ENCODE results near the gene GPC1.

GPC1 gene

DNA sequence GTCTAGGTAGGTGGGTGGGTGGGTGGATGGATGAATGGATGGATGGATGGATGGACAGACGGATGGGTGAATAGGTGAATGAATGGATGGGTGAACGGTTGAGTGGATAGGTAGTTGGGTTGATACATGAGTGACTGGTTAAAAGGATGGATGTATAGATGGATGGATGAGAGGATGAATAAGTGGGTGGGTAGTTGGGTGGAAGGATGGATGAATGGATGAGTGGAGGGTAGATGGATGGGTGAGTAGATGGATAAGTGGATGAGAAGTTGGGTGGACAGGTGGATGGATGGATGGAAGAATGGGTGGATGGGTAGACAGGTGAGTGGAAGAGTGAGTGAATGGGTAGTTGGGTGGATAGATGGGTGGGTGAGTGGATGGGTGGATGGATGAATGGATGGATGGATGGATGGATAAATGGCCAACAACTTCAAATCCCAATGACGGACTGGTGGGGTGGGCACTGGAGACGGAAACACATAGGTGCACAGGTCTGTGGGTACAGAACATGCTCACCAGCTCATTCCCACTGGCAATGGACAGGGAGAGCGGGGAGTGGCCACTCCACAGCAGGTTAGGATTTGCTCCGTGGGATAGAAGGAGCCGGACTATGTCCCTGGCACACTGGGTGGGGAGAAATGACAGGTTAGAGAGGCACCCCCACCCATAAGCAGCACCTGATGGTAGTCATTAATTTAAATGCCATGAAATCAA lies 73.5 kb downstream of the GPC1 start:
- in situ Hi-C loops (cut with MboI; ENCODE audit: low pct_unique_long_range_greater_than_20kb, low sequenced_read_pairs, unreplicated experiment), result loop anchor here (10.0 to 25.0 kb wide), 2 partner anchors 196 to 328 kb away; no protein-coding TSS in a partner anchor
- no peak for TF ChIP-seq CTCF (IDR thresholded peaks at IDR 0.05; ENCODE audit: extremely low read depth, insufficient read depth, missing control alignments)
- no peak for DNase-seq (ENCODE audit: low spot score)

GRCh38 chr2:240509667-240510512 lies 74.4 kb downstream of the GPC1 start:
- TF ChIP-seq CTCF (IDR thresholded peaks at IDR 0.05; ENCODE audit: extremely low read depth, insufficient read depth, missing control alignments), result no peak
- in situ Hi-C loops (cut with MboI; ENCODE audit: low pct_unique_long_range_greater_than_20kb, low sequenced_read_pairs, unreplicated experiment), result loop anchor here (10.0 to 25.0 kb wide), 2 partner anchors 195 to 327 kb away; no protein-coding TSS in a partner anchor
- no peak for DNase-seq (ENCODE audit: low spot score)

DNA sequence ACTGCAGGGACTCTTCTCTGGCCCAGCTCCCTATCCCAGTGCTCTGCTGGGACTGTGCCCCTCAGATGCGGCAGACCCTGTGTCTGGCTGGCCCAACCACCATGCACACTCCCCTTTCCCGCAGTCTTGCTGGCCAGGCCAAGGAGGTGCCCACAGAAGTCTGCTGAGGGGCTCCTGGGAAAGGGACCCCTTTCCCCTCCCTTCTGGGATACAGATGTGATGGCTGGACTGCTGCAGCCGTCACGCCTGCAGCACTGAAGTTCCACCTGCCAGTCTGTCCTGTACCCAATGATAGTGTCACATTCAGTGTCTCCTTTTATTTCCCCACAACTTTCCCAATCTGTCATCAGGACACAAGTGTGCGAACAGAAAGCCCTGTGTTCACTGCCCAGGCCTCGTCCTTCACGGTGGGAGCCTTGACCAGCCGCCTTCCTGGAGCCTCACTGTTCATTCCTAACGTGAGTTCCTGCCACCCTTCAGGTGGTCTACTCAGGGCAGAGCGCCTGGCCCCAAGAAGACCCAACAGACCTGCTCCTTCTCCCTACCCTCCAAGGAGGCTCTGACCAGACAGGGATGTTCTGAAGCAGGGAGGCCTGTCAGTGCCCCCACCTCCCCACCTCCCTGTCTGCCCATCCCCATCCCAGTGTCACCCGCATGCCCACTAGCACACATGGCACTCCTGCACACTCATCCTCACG lies 75.2 kb downstream of the GPC1 start:
- in situ Hi-C loops (cut with MboI; ENCODE audit: low pct_unique_long_range_greater_than_20kb, low sequenced_read_pairs, unreplicated experiment), result loop anchor here (25.0 kb wide), 1 partner anchor 327 kb away; no protein-coding TSS in a partner anchor
- TF ChIP-seq CTCF (IDR thresholded peaks at IDR 0.05; ENCODE audit: extremely low read depth, insufficient read depth, missing control alignments), result no peak
- no peak for DNase-seq (ENCODE audit: low spot score)

- no peak for TF ChIP-seq CTCF (IDR thresholded peaks at IDR 0.05; ENCODE audit: extremely low read depth, insufficient read depth, missing control alignments)
- DNase-seq (ENCODE audit: low spot score), result no peak
- in situ Hi-C loops (cut with MboI; ENCODE audit: low pct_unique_long_range_greater_than_20kb, low sequenced_read_pairs, unreplicated experiment), result loop anchor here (25.0 kb wide), 1 partner anchor 326 kb away; no protein-coding TSS in a partner anchor
These were observed 76.1 kb downstream of the GPC1 start for GRCh38 chr2:240511351-240512108.

DNA sequence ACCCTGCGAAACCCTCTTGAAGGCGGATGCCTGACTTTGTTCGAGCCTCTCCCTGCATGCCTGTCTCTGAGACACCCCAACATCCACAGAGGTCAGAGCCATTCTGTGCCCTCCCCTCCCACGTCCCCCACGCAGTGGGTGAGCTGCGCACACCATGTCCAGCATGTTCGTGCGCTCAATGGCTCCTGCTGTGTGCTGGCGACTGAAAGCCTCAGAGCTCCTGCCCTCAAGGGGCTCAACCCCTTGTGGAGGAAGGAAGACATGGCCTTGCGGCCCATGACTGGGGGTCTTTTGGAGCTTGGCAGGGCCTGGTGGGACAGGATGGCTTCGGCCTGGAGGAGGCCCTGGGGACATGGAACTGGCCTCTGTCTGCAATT lies 76.6 kb downstream of the GPC1 start:
- in situ Hi-C loops (cut with MboI; ENCODE audit: low pct_unique_long_range_greater_than_20kb, low sequenced_read_pairs, unreplicated experiment), result loop anchor here (25.0 kb wide), 1 partner anchor 325 kb away; no protein-coding TSS in a partner anchor
- TF ChIP-seq CTCF (IDR thresholded peaks at IDR 0.05; ENCODE audit: extremely low read depth, insufficient read depth, missing control alignments), result no peak
- DNase-seq (ENCODE audit: low spot score), result no peak
